Lower leg skin (tissue), 3 donors: ENCODE measurements around the gene C6orf15.

Experiments
- CTCF ChIP-seq, 3 donors: fragments of 450-650 bp; IDR thresholded peaks; one replicate each; pipeline ENCODE4 v1.5.1; 2016; ENCODE audit warnings: antibody characterized with exemption in 3 of 3, mild to moderate bottlenecking in 3 of 3, moderate library complexity in 2 of 3
- POLR2A ChIP-seq, 2 donors: fragments of 450-650 bp; IDR thresholded peaks; one replicate each; pipeline ENCODE4 v1.6.1; 2016 to 2017; ENCODE audit warnings: antibody characterized with exemption in 2 of 2, mild to moderate bottlenecking in 1 of 2, moderate library complexity in 1 of 2

GRCh38 chr6:31139599-31139998, 27.2 kb upstream of the C6orf15 start:
- TF ChIP-seq CTCF (IDR thresholded peaks at IDR 0.05), result no peak
- no peak for TF ChIP-seq POLR2A (IDR thresholded peaks at IDR 0.05)
